C4-2B (cell line): ENCODE results near the gene PTPRM.

Experiments used
- ZFX ChIP-seq: fragments of 450-650 bp; IDR thresholded peaks from 2 replicates; pipeline ENCODE4 v1.6.1; 2017
- TF ChIP-seq, protein P1 (sequence below): fragments of 450-650 bp; conservative IDR thresholded peaks from 2 replicates; pipeline ENCODE4 v1.5.1; 2017; ENCODE audit warnings: mild to moderate bottlenecking

DNA sequence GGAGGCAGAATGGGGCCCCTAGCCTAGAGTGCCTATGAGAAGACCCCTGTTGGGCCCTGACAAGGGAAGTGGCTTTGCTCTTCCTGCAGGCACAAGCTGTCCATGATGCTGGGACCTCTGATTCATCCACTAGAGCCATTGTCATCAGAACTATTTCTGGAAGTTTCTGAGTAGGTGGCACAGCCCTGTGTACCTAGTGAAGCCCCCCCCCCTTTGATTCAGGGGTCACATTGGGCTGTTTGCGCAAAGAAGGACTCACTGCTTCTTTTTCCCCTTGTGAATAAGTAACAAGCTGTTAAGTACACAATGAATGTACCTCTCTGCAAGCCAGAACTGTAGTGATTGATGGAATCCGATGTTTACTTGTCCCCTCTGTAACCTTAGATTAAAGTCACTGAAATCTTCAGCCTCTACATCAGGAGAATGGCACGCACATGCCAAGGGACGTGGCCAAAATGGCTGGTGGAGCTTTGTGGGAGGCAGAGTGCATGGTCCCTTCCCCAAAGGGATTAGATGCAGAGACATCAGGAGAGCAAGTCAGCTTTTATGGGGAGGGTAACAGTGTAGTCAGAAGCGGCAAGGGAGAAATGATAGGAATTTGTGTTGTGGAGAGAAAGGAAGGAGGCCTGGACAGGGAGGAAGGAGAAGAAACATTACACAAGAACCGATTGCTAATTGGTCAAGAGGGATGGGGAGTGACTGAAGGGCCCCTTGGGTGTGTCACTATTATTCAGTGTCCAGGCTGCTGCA lies 774.5 kb downstream of the PTPRM start:
- TF ChIP-seq, protein P1, sequence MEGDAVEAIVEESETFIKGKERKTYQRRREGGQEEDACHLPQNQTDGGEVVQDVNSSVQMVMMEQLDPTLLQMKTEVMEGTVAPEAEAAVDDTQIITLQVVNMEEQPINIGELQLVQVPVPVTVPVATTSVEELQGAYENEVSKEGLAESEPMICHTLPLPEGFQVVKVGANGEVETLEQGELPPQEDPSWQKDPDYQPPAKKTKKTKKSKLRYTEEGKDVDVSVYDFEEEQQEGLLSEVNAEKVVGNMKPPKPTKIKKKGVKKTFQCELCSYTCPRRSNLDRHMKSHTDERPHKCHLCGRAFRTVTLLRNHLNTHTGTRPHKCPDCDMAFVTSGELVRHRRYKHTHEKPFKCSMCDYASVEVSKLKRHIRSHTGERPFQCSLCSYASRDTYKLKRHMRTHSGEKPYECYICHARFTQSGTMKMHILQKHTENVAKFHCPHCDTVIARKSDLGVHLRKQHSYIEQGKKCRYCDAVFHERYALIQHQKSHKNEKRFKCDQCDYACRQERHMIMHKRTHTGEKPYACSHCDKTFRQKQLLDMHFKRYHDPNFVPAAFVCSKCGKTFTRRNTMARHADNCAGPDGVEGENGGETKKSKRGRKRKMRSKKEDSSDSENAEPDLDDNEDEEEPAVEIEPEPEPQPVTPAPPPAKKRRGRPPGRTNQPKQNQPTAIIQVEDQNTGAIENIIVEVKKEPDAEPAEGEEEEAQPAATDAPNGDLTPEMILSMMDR, result no peak
- no peak for TF ChIP-seq ZFX
